GM12872 (cell line): ENCODE results near the gene HUNK.

Experiments
- CTCF ChIP-seq: IDR thresholded peaks from 3 replicates; pipeline ENCODE4 v1.5.1; 2011; ENCODE audit warnings: low read depth, mild to moderate bottlenecking, low read length, moderate library complexity; ENCODE audit not compliant: insufficient read depth

The HUNK gene

GRCh38 chr21:31900121-31900895, 27.5 kb downstream of the HUNK start:
- no peak for TF ChIP-seq CTCF

- no peak for TF ChIP-seq CTCF
These were observed 28.5 kb downstream of the HUNK start for GRCh38 chr21:31901315-31901714.

GRCh38 chr21:31902438-31902837, 29.6 kb downstream of the HUNK start:
- TF ChIP-seq CTCF, result no peak

GRCh38 chr21:31903896-31904295, 31.1 kb downstream of the HUNK start:
- no peak for TF ChIP-seq CTCF

- no peak for TF ChIP-seq CTCF
These were observed 33.0 kb downstream of the HUNK start for GRCh38 chr21:31905503-31906451.

- TF ChIP-seq CTCF, result no peak
These were observed 35.5 kb downstream of the HUNK start for GRCh38 chr21:31908106-31909031.
